Measurements from ENCODE around the gene DDX31. TPM values are rescaled to one million over a fixed set of nuclear protein-coding genes. Genes with fewer than 3 reads are reported as not detected.

Gene DDX31
- total and polyA plus RNA-seq, 2 donors (not counting 1 experiment from before 2014, with no cell fraction given): 16.4 to 22.7 TPM

DNA sequence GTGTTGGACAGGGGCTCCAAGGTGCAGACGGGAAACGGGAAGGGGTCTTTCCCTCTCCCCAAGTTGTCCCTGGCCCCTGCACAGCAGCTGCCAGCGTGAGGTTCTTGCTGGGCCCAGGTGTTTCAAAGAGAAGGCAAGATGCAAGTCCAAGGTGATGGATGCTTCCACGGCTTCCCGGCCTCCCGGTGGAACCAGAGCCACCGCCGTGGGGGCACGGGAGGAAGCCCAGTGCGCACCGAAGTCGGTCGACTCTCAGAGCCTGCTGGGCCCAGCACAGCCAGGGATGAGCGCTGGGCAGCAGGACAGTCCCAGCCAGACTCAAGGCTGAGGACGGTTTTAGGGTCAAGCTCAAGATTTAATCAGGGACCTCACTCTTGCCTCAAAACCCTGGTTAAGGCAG is 112.6 kb downstream of the DDX31 start:
- CTCF ChIA-PET: no interaction called here
- Mint-ChIP-seq H3K4me3 (no peak overlapping the region), H3K27ac (no peak overlapping the region), H3K9me3 (ENCODE audit: insufficient read depth) (peaks cover 2% of the 10 kb centered on the region), H3K4me1 (no peaks in the 10 kb centered on the region), H3K27me3 (peaks cover 31% of the 10 kb centered on the region)
- H3K27ac ChIP-seq (ENCODE audit: low read length in 2 of 2): no peak overlapping the region
- DNase-seq (no peak), ATAC-seq (ENCODE audit: low read depth) (no peak)
- H3K79me2 ChIP-seq (ENCODE audit: control insufficient read depth, insufficient read depth, low read length): no peaks in the 10 kb centered on the region
- H3K9me3 ChIP-seq (ENCODE audit: control extremely low read depth in 1 of 3, control insufficient read depth in 2 of 3, insufficient read depth in 1 of 3, low read length in 2 of 3): peaks cover 0 to 5% (median 0%) of the 10 kb centered on the region in 3 donors
- H3K4me3 ChIP-seq (ENCODE audit: control extremely low read depth in 1 of 5, extremely low read depth in 1 of 5, insufficient read depth in 1 of 5, low read depth in 2 of 5, low read length in 4 of 5): no peak overlapping the region
- no peaks in the 10 kb centered on the region for H4K20me1 ChIP-seq (ENCODE audit: control insufficient read depth, insufficient read depth, low read length, poor library complexity, severe bottlenecking)
- no peak overlapping the region for H3K9ac ChIP-seq (ENCODE audit: low read length)
- intact Hi-C loops (cut with micrococcal nuclease): no loop called here
- WGBS (ENCODE audit: insufficient coverage): 91% methylated on average over 15 of the region's 15 CpGs
- H2AFZ ChIP-seq (ENCODE audit: insufficient read depth, low read depth, low read length, poor library complexity, severe bottlenecking): no peak overlapping the region
- peaks cover 0 to 5% (median 1%) of the 10 kb centered on the region in 4 experiments for H3K27me3 ChIP-seq (replicated peaks in 1 of 4; ENCODE audit: control extremely low read depth in 1 of 4, control insufficient read depth in 3 of 4, insufficient read depth in 4 of 4, low read length in 3 of 4)
- TF ChIP-seq EZH2 (IDR thresholded peaks at IDR 0.05; ENCODE audit: borderline replicate concordance, insufficient read depth, low read depth, low read length, poor library complexity, severe bottlenecking) (no peak), CTCF (IDR thresholded peaks at IDR 0.05) (no peak)
- no peaks in the 10 kb centered on the region for H3K36me3 ChIP-seq (replicated peaks in 1 of 2; ENCODE audit: control extremely low read depth in 1 of 2, control insufficient read depth in 1 of 2, extremely low read depth in 1 of 2, insufficient read depth in 2 of 2, low read length in 1 of 2)
- H3K4me2 ChIP-seq (replicated peaks; ENCODE audit: low read depth, low read length, poor library complexity, severe bottlenecking): no peak overlapping the region
- POLR2A ChIA-PET: no interaction called here
- H3K4me1 ChIP-seq (ENCODE audit: control insufficient read depth in 2 of 2, insufficient read depth in 2 of 2, low read length in 2 of 2): no peaks in the 10 kb centered on the region

- Histone ChIP-seq H2AFZ (ENCODE audit: insufficient read depth, low read depth, low read length, poor library complexity, severe bottlenecking) (no peak overlapping the region), H3K4me1 (ENCODE audit: control insufficient read depth in 2 of 2, insufficient read depth in 2 of 2, low read length in 2 of 2) (no peaks in the 10 kb centered on the region), H3K36me3 (replicated peaks in 1 of 2; ENCODE audit: control extremely low read depth in 1 of 2, control insufficient read depth in 1 of 2, extremely low read depth in 1 of 2, insufficient read depth in 2 of 2, low read length in 1 of 2) (no peaks in the 10 kb centered on the region), H3K4me2 (replicated peaks; ENCODE audit: low read depth, low read length, poor library complexity, severe bottlenecking) (no peak overlapping the region), H3K27ac (ENCODE audit: low read length in 2 of 2) (no peak overlapping the region), H3K27me3 (replicated peaks in 1 of 4; ENCODE audit: control extremely low read depth in 1 of 4, control insufficient read depth in 3 of 4, insufficient read depth in 4 of 4, low read length in 3 of 4) (peaks cover 0 to 2% (median 0%) of the 10 kb centered on the region in 4 experiments), H3K4me3 (ENCODE audit: control extremely low read depth in 1 of 5, extremely low read depth in 1 of 5, insufficient read depth in 1 of 5, low read depth in 2 of 5, low read length in 4 of 5) (no peak overlapping the region), H4K20me1 (ENCODE audit: control insufficient read depth, insufficient read depth, low read length, poor library complexity, severe bottlenecking) (no peaks in the 10 kb centered on the region), H3K9ac (ENCODE audit: low read length) (no peak overlapping the region), H3K79me2 (ENCODE audit: control insufficient read depth, insufficient read depth, low read length) (no peaks in the 10 kb centered on the region), H3K9me3 (ENCODE audit: control extremely low read depth in 1 of 3, control insufficient read depth in 2 of 3, insufficient read depth in 1 of 3, low read length in 2 of 3) (peaks cover 0 to 5% (median 0%) of the 10 kb centered on the region in 3 donors)
- intact Hi-C loops (cut with micrococcal nuclease): no loop called here
- 85% methylated on average over 26 of the region's 26 CpGs for WGBS (ENCODE audit: insufficient coverage)
- no peaks in the 10 kb centered on the region for H3K4me1 Mint-ChIP-seq
- ChIA-PET CTCF (no interaction called here), POLR2A (no interaction called here)
- ATAC-seq (ENCODE audit: low read depth) (no peak), DNase-seq (no peak)
- H3K27ac Mint-ChIP-seq: no peak overlapping the region
- peaks cover 2% of the 10 kb centered on the region for H3K9me3 Mint-ChIP-seq (ENCODE audit: insufficient read depth)
- TF ChIP-seq EZH2 (IDR thresholded peaks at IDR 0.05; ENCODE audit: borderline replicate concordance, insufficient read depth, low read depth, low read length, poor library complexity, severe bottlenecking) (no peak), CTCF (IDR thresholded peaks at IDR 0.05) (no peak)
- H3K4me3 Mint-ChIP-seq: no peak overlapping the region
- H3K27me3 Mint-ChIP-seq: peaks cover 30% of the 10 kb centered on the region
Observed at GRCh38 chr9:132556714-132557113, 113.1 kb downstream of the DDX31 start.
